Testis (tissue), 2 donors: Measurements from ENCODE around the gene ARPP19.

ENCODE experiments used
- CTCF ChIP-seq, 3 experiments: fragments of 450-650 bp in 2 of 3; fragments of 200-600 bp in 1 of 3; sonication (generic) in 1 of 3; IDR thresholded peaks; one replicate each; pipeline ENCODE4 v1.5.1; 2016 to 2019; ENCODE audit warnings: antibody characterized with exemption in 3 of 3, mild to moderate bottlenecking in 2 of 3, moderate library complexity in 1 of 3
- POLR2A ChIP-seq: fragments of 450-650 bp; IDR thresholded peaks from one replicate; pipeline ENCODE4 v1.6.1; 2017; ENCODE audit warnings: antibody characterized with exemption, mild to moderate bottlenecking, moderate library complexity

GRCh38 chr15:52523647-52524046 is 45.2 kb downstream of the ARPP19 start:
- TF ChIP-seq CTCF (IDR thresholded peaks at IDR 0.05) (no peak), POLR2A (no peak)
